ENCODE results near the gene ERICH4. TPM values are rescaled to one million over a fixed set of nuclear protein-coding genes. Genes with fewer than 3 reads are reported as not detected.

The ERICH4 gene
- total RNA-seq, 2 donors from 2014 or later = not detected

DNA sequence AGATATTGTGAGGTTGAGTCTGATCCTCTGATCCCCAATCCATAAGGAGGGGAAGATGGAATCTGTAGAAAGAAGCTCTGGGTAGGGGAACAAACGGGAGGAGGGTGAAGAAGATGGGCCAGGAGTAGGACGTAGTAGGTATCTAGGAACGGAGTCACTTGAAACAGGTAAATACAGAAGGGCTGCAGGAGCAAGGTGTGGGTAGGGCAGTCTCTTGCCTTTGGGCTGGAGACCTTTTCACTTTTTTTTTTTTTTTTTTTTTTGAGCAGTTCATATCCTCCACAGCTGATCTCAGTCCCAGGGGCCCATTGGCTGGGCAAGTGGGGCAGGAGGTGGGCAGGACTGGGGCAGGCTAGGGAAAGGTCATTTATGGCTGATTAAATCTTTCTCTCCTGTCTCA, 43.9 kb upstream of the ERICH4 start:
- no peak overlapping the region for H3K27ac ChIP-seq
- H3K4me1 ChIP-seq = peaks cover 0 to 17% of the 10 kb centered on the region in 2 donors
- no peak overlapping the region for H3K4me3 ChIP-seq

DNA sequence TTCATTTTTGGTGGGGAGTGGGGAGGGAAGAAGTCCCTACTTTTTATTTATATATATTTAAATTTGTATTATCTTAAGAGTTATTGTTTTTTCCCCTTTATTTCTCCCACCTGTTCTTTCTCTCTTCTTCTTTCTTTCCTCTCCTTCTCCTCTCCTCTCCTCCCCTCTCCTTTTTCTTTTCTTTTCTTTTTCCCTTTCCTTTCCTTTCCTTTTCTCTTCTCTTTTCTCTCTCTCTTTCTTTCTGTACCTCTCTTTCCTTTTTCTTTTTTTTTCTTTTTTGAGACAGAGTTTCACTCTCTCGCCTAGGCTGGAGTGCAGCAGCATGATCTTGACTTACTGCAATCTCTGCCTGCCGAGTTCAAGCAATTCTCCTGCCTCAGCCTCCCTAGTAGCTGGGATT, 43.4 kb upstream of the ERICH4 start:
- no peaks in the 10 kb centered on the region for H3K9me3 ChIP-seq
- no peaks in the 10 kb centered on the region for H3K27me3 ChIP-seq
- H3K27ac ChIP-seq = no peak overlapping the region
- TF ChIP-seq, protein P1, sequence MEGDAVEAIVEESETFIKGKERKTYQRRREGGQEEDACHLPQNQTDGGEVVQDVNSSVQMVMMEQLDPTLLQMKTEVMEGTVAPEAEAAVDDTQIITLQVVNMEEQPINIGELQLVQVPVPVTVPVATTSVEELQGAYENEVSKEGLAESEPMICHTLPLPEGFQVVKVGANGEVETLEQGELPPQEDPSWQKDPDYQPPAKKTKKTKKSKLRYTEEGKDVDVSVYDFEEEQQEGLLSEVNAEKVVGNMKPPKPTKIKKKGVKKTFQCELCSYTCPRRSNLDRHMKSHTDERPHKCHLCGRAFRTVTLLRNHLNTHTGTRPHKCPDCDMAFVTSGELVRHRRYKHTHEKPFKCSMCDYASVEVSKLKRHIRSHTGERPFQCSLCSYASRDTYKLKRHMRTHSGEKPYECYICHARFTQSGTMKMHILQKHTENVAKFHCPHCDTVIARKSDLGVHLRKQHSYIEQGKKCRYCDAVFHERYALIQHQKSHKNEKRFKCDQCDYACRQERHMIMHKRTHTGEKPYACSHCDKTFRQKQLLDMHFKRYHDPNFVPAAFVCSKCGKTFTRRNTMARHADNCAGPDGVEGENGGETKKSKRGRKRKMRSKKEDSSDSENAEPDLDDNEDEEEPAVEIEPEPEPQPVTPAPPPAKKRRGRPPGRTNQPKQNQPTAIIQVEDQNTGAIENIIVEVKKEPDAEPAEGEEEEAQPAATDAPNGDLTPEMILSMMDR (IDR thresholded peaks at IDR 0.05) = no peak
- H3K36me3 ChIP-seq = no peaks in the 10 kb centered on the region
- DNase-seq (ENCODE audit: low spot score) = no peak
- no peak overlapping the region for H3K4me3 ChIP-seq
- H3K4me1 ChIP-seq = peaks cover 0 to 17% of the 10 kb centered on the region in 2 donors

More for the DNA sequence above, 43.9 kb upstream of the ERICH4 start:
- TF ChIP-seq, protein P1 (IDR thresholded peaks at IDR 0.05) = no peak
- Histone ChIP-seq H3K9me3 (no peaks in the 10 kb centered on the region), H3K36me3 (no peaks in the 10 kb centered on the region), H3K27me3 (no peaks in the 10 kb centered on the region)
- DNase-seq (ENCODE audit: low spot score) = no peak

DNA sequence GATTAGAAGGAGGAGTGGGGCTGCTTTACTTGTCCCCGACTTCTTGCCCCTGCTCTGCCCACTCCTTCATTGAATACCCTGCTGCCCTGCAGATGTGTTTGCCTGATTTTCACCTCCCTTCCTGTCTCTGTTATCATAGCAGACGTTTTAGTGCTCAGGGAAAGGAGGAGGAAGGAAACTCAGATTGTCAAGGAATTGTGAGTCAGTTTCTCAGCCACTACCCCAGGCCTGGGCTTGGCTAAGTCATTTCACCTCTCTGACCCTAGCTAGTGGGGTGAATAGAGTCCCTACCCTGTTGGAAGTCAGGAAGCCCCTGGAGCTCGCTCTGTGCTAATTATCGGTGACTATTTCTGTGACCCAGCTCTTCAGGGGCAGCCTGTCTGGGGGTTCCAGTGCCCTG, 41.5 kb upstream of the ERICH4 start:
- no peaks in the 10 kb centered on the region for H3K9me3 ChIP-seq
- H3K4me3 ChIP-seq = no peak overlapping the region
- no peaks in the 10 kb centered on the region for H3K36me3 ChIP-seq
- H3K27me3 ChIP-seq = no peaks in the 10 kb centered on the region
- TF ChIP-seq, protein P1 (IDR thresholded peaks at IDR 0.05) = no peak
- no peak overlapping the region for H3K27ac ChIP-seq
- H3K4me1 ChIP-seq = peaks cover 0 to 20% of the 10 kb centered on the region in 2 donors
- DNase-seq (ENCODE audit: low spot score) = no peak

DNA sequence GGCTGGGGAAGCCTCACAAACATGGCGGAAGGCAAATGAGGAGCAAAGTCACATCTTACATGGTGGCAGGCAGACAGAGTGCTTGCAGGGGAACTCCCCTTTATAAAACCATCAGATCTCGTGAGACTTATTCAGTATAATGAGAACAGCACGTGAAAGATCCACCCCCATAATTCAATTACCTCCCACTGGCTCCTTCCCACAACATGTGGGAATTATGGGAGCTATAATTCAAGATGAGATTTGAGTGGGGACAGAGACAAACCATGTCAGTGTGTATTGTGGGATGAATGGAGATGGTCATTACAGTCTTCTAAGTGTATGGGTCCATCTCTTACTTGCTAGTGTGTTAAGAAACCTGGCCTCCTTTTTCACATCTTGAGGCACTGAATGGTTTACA, 40.9 kb upstream of the ERICH4 start:
- TF ChIP-seq, protein P1 (IDR thresholded peaks at IDR 0.05) = no peak
- Histone ChIP-seq H3K4me3 (no peak overlapping the region), H3K27ac (no peak overlapping the region), H3K9me3 (no peaks in the 10 kb centered on the region), H3K36me3 (no peaks in the 10 kb centered on the region), H3K4me1 (peaks cover 0 to 18% of the 10 kb centered on the region in 2 donors), H3K27me3 (no peaks in the 10 kb centered on the region)
- no peak for DNase-seq (ENCODE audit: low spot score)

DNA sequence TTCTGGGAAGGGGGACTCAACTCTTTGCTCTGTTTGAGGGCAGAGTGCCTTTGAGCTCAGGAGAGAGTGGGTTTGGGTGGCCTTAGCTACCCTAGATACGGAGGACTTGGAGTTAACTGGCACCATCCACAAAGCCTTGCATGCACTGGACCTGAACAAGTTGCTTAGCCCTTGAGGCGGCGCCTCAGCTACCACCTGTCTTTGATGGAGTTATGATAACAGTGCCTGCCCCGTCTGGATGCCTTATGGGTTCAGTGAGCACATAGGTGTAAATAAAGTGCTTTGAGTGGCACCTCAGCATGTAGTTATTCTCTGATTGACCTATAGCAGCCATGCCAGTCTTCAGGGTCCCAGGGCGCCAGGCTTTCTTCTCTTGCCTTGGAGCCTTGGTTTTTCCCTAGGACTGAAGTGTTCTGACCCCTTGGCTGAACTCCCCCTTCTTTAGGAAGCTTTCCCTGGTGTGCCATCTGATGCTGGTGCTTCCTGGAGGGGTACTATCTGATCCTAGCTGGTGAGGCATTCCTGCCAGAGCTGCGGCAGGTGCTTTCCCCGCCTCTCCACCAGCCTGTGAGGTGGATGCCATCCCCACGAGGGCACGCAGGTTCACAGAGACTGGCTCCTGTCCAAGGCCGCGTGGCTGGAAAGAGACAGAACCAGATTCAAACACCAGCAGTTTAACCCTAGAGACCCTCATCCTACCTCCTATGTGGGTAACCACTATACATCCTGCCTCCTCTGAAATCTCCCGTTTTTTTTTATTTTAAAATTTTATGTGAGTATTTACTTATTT, 39.6 kb upstream of the ERICH4 start:
- no peak for DNase-seq (ENCODE audit: low spot score)
- TF ChIP-seq, protein P1 (IDR thresholded peaks at IDR 0.05) = no peak
- H3K9me3 ChIP-seq = no peaks in the 10 kb centered on the region
- peaks cover 0 to 19% of the 10 kb centered on the region in 2 donors for H3K4me1 ChIP-seq
- no peak overlapping the region for H3K4me3 ChIP-seq
- peak overlapping the region in 1 of 2 donors; percentile 25 for H3K27ac ChIP-seq
- no peaks in the 10 kb centered on the region for H3K36me3 ChIP-seq
- H3K27me3 ChIP-seq = no peaks in the 10 kb centered on the region

Data from right atrium auricular region (tissue), 2 donors.